Stimulated activated CD4-positive, alpha-beta T cell treated with anti-CD3 and anti-CD28 coated beads, TNF-alpha, amount 100 ng/mL, for 1 hour (primary cell): Measurements from ENCODE around the gene ALOX12.
"Not testable (repeated sequence)": the region's sequence is repeated elsewhere in the genome, so short reads cannot be mapped to it uniquely, and the experiment has no call there.

ENCODE experiments used
- DNase-seq, 3 donors: peaks; one replicate each; pipeline ENCODE4 v3.0.0-alpha.2; 2020; ENCODE audit warnings: low read depth in 3 of 3, low spot score in 1 of 3

Gene ALOX12

GRCh38 chr17:7043497-7044198, 47.8 kb downstream of the ALOX12 start, which contains the start of gene SLC16A11:
SLC16A11 (minus strand) TSS chr17:7044092; CDS start chr17:7043513, 579 bp downstream.
- DNase-seq = no peak

- DNase-seq = no peak
Measured at GRCh38 chr17:7045492-7046126, 49.8 kb downstream of the ALOX12 start.

GRCh38 chr17:7046127-7046724, 50.4 kb downstream of the ALOX12 start:
- DNase-seq = no peak

GRCh38 chr17:7046725-7047397, 51.0 kb downstream of the ALOX12 start:
- DNase-seq = not testable (repeated sequence)

GRCh38 chr17:7047566-7047965, 51.7 kb downstream of the ALOX12 start:
- no peak for DNase-seq

GRCh38 chr17:7048968-7049367, 53.1 kb downstream of the ALOX12 start:
- no peak for DNase-seq

GRCh38 chr17:7050583-7050982, 54.7 kb downstream of the ALOX12 start:
- DNase-seq = not testable (repeated sequence)

GRCh38 chr17:7056386-7056785, 60.5 kb downstream of the ALOX12 start:
- DNase-seq = no peak

GRCh38 chr17:7058831-7059447, 63.1 kb downstream of the ALOX12 start:
- DNase-seq = no peak
